ENCODE measurements around the gene AUTS2.

Gene AUTS2

DNA sequence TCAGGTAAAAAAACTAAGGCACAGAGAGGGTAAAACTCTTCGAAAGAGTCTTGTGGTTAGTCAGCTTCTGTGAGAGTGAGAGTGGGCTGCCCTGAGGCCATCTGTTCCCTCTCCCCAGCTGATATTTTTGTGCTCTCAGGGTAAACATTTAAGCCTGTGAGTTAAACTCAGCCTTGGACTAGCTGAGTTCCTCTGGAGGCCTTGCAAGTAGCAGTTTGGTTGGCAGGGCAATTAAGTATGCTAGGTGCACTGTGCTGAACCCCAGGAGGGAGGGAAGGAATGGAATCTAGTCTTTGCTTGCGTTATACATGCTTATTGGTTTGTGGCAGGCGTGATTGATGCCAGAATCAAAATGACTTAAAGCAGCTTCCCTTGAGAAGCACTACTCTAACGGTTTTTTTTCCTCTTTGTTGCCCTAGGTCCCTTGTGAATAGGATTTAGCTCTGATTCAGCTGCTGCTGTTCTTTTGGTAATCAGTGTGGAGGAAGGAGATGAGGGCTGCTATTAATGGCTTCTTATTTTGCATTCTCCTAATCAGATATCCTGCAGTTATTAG, 140.2 kb downstream of the AUTS2 start:
- Histone ChIP-seq H3K27me3 (ENCODE audit: insufficient read depth, poor library complexity, severe bottlenecking) (no peaks in the 10 kb centered on the region), H3K36me3 (ENCODE audit: low read depth) (no peaks in the 10 kb centered on the region), H3K4me1 (ENCODE audit: insufficient read depth, poor library complexity, severe bottlenecking) (no peaks in the 10 kb centered on the region), H3K4me3 (ENCODE audit: severe bottlenecking) (no peak overlapping the region), H3K9me3 (ENCODE audit: severe bottlenecking) (no peaks in the 10 kb centered on the region), H3K27ac (ENCODE audit: poor library complexity, severe bottlenecking) (no peak overlapping the region)
- TF ChIP-seq, protein P1, sequence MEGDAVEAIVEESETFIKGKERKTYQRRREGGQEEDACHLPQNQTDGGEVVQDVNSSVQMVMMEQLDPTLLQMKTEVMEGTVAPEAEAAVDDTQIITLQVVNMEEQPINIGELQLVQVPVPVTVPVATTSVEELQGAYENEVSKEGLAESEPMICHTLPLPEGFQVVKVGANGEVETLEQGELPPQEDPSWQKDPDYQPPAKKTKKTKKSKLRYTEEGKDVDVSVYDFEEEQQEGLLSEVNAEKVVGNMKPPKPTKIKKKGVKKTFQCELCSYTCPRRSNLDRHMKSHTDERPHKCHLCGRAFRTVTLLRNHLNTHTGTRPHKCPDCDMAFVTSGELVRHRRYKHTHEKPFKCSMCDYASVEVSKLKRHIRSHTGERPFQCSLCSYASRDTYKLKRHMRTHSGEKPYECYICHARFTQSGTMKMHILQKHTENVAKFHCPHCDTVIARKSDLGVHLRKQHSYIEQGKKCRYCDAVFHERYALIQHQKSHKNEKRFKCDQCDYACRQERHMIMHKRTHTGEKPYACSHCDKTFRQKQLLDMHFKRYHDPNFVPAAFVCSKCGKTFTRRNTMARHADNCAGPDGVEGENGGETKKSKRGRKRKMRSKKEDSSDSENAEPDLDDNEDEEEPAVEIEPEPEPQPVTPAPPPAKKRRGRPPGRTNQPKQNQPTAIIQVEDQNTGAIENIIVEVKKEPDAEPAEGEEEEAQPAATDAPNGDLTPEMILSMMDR (IDR thresholded peaks at IDR 0.05; ENCODE audit: poor library complexity, severe bottlenecking) = no peak
- DNase-seq (ENCODE audit: low spot score) (no peak), ATAC-seq (ENCODE audit: low read depth) (no peak)

DNA sequence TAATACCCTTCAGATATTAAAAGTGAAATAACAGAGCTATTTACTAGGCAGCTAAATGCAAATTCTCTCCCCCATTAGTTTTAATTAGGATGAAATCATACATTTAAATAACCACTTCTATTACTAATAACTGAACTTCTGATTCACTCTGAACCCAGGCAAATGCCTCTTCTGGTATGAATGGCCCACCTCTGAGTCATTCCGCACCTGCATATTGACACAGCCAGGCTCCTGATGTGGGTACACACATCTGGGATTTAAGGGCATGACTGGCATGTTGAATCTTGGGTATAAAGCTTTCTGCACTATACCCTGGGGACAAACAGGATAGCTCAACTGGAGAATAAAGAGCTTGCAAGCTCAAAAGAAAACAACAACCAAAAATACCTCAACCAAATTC, 140.9 kb downstream of the AUTS2 start:
- H3K27me3 ChIP-seq (ENCODE audit: insufficient read depth, poor library complexity, severe bottlenecking) = no peaks in the 10 kb centered on the region
- no peak overlapping the region for H3K4me3 ChIP-seq (ENCODE audit: severe bottlenecking)
- H3K27ac ChIP-seq (ENCODE audit: poor library complexity, severe bottlenecking) = no peak overlapping the region
- no peaks in the 10 kb centered on the region for H3K36me3 ChIP-seq (ENCODE audit: low read depth)
- TF ChIP-seq, protein P1 (IDR thresholded peaks at IDR 0.05; ENCODE audit: poor library complexity, severe bottlenecking) = no peak
- ATAC-seq (ENCODE audit: low read depth) (peak; percentile 78), DNase-seq (ENCODE audit: low spot score) (no peak)
- no peaks in the 10 kb centered on the region for H3K9me3 ChIP-seq (ENCODE audit: severe bottlenecking)
- H3K4me1 ChIP-seq (ENCODE audit: insufficient read depth, poor library complexity, severe bottlenecking) = no peaks in the 10 kb centered on the region

DNA sequence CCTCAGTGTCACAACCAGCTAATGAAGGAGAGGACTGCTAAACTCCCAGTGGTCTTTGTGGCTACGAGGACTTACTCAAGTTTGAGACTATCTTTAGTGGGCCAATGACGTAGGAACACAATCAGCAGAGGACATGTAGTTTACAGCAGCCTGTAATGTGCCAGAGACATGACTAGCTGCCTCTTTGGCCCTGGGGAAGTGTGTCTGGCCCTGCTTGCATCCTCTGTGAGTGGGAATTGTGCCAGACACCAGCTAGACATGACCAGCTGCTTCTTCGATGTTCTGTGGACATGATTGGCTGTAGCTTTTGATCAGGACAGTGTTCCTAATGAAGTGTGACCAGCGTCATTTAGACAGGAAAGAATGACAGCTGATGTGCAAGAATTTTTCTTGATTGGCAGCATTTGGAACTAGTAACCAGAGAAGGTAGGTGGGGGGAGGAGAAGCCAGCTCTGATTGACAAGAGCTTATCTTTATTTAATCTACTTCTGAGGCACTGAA, 141.7 kb downstream of the AUTS2 start:
- no peak overlapping the region for H3K27ac ChIP-seq (ENCODE audit: poor library complexity, severe bottlenecking)
- H3K9me3 ChIP-seq (ENCODE audit: severe bottlenecking) = no peaks in the 10 kb centered on the region
- TF ChIP-seq, protein P1 (IDR thresholded peaks at IDR 0.05; ENCODE audit: poor library complexity, severe bottlenecking) = no peak
- H3K4me3 ChIP-seq (ENCODE audit: severe bottlenecking) = no peak overlapping the region
- no peaks in the 10 kb centered on the region for H3K4me1 ChIP-seq (ENCODE audit: insufficient read depth, poor library complexity, severe bottlenecking)
- H3K27me3 ChIP-seq (ENCODE audit: insufficient read depth, poor library complexity, severe bottlenecking) = no peaks in the 10 kb centered on the region
- no peak for DNase-seq (ENCODE audit: low spot score)
- H3K36me3 ChIP-seq (ENCODE audit: low read depth) = no peaks in the 10 kb centered on the region
- ATAC-seq (ENCODE audit: low read depth) = no peak

DNA sequence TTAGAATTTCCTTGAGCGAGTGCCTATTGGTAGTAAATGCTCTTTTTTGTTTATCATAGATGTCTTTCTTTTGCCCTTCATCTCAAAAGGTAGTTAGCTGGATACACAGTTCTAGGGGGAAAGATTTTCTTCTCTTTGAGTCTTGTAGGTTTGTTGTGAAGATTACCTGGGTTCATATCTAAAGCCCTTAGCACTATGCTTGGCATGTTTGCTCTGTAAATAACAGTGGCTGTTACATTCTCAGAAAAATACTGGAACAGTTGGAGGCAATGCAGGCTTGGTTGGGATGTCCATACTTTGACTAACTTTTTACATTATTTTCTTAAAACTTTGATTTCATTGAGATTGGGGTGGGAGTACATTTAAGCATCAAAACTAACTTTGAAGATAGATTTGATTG, 144.0 kb downstream of the AUTS2 start:
- no peak overlapping the region for H3K27ac ChIP-seq (ENCODE audit: poor library complexity, severe bottlenecking)
- DNase-seq (ENCODE audit: low spot score) (no peak), ATAC-seq (ENCODE audit: low read depth) (no peak)
- no peaks in the 10 kb centered on the region for H3K4me1 ChIP-seq (ENCODE audit: insufficient read depth, poor library complexity, severe bottlenecking)
- TF ChIP-seq, protein P1 (IDR thresholded peaks at IDR 0.05; ENCODE audit: poor library complexity, severe bottlenecking) = no peak
- H3K27me3 ChIP-seq (ENCODE audit: insufficient read depth, poor library complexity, severe bottlenecking) = no peaks in the 10 kb centered on the region
- H3K9me3 ChIP-seq (ENCODE audit: severe bottlenecking) = no peaks in the 10 kb centered on the region
- no peaks in the 10 kb centered on the region for H3K36me3 ChIP-seq (ENCODE audit: low read depth)
- H3K4me3 ChIP-seq (ENCODE audit: severe bottlenecking) = no peak overlapping the region

GRCh38 chr7:69743436-69743835, 145.2 kb downstream of the AUTS2 start:
- no peak overlapping the region for H3K27ac ChIP-seq (ENCODE audit: poor library complexity, severe bottlenecking)
- no peak for ATAC-seq (ENCODE audit: low read depth)
- H3K9me3 ChIP-seq (ENCODE audit: severe bottlenecking) = no peaks in the 10 kb centered on the region
- no peak overlapping the region for H3K4me3 ChIP-seq (ENCODE audit: severe bottlenecking)
- H3K36me3 ChIP-seq (ENCODE audit: low read depth) = no peaks in the 10 kb centered on the region
- H3K27me3 ChIP-seq (ENCODE audit: insufficient read depth, poor library complexity, severe bottlenecking) = no peaks in the 10 kb centered on the region
- H3K4me1 ChIP-seq (ENCODE audit: insufficient read depth, poor library complexity, severe bottlenecking) = no peaks in the 10 kb centered on the region
- TF ChIP-seq, protein P1 (IDR thresholded peaks at IDR 0.05; ENCODE audit: poor library complexity, severe bottlenecking) = no peak
- no peak for DNase-seq (ENCODE audit: low spot score)
